GM18507 (cell line): ENCODE data around the gene CHST10.
"Not testable (repeated sequence)": the region's sequence is repeated elsewhere in the genome, so short reads cannot be mapped to it uniquely, and the experiment has no call there.

Experiments
- DNase-seq: peaks from one replicate; pipeline ENCODE4 v3.0.0; 2011; ENCODE audit warnings: low read depth; ENCODE audit not compliant: insufficient read length; ENCODE audit errors: extremely low spot score
- FAIRE-seq: peaks from 2 replicates; lab custom pipeline; 2011; peaks lifted over from hg19 to GRCh38; lab: Jason Lieb, UNC

Gene CHST10

DNA sequence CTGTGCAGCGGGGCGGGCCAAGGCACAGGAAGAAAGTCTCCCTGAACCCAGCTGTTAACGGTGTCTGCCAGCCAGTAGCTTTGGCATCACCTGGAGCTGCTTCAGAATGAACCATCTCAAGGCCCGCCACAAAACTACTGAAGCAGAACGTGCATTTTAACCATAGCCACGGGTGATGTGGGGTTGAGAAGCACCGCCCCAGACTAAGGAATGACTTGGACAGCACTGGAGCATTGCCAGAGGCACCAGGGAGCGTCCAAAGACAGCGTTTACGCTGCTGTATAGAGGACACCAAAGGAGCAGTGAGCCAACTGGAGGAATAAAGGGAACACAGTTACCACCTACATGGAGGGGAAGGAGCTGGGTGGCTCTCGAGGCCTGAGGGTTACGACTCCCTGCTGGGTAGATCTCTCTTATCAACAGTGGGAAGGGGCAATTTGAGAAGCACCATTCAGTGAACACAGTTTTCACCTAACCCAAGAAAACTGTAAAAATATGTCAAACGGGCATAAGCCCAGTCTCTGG lies 66.7 kb downstream of the CHST10 start:
- no peak for DNase-seq
- FAIRE-seq, result no peak

DNA sequence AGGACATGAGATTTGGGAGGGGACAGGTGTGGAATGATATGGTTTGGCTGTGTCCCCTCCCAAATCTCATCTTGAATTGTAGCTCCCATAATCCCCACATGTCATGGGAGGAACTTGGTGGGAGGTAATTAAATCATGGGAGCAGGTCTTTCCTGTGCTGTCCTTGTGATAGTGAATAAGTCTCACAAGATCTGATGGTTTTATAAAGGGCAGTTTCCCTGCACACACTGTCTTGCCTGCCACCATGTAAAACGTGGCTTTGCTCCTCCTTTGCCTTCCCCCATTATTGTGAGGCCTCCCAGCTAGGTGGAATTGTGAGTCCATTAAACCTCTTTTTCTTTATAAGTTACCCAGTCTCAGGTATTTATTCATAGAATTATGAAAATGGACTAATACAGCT lies 72.3 kb downstream of the CHST10 start:
- FAIRE-seq, DNase-seq: not testable (repeated sequence)

DNA sequence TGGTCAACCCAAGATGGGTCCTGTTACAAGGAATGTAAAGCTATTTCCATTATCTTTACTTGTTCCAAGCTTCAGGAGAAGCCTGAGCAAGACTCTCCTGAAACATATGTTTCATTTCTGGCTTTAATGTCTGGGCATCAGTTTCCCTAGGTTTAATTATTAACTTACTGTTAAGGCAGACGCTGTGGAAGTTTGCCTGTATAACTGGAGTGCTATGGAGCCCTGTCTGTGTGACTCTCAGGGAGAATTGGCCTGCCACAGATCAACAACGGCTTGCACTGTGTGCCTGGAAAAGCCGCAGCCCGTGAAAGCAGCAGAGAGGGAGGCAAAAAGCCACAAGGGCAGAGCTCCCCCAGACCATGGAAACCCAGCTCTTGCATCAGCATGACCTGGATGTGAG lies 73.0 kb downstream of the CHST10 start:
- DNase-seq (no peak), FAIRE-seq (no peak)

DNA sequence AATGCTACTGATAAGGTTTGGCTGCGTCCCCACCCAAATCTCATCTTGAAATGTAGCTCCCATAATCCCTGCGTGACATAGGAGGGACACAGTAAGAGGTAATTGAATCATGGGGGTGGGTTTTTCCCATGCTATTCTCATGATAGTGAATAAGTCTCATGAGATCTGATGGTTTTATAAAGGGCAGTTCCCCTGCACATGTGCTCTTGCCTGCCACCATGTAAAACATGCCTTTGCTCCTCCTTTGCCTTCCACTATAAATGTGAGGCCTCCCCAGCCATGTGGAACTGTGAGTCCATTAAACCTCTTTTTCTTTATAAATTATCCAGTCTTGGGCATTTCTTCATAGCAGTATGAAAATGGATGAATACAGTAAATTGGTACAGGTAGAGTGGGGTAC lies 75.0 kb downstream of the CHST10 start:
- FAIRE-seq, DNase-seq: not testable (repeated sequence)
